ENCODE data around the gene SERTAD1. TPM values are rescaled to one million over a fixed set of nuclear protein-coding genes. Genes with fewer than 3 reads are reported as not detected.
A peak's percentile ranks its signal among the peaks of the same experiment; 100 is the strongest.

Gene SERTAD1
- total RNA-seq, 1 experiment from 2014 or later: 8.6 TPM

- Mint-ChIP-seq H3K9me3 (ENCODE audit: unreplicated experiment) (no peaks in the 10 kb centered on the region), H3K36me3 (ENCODE audit: insufficient read depth, unreplicated experiment) (no peaks in the 10 kb centered on the region), H3K27me3 (ENCODE audit: insufficient read depth, unreplicated experiment) (no peaks in the 10 kb centered on the region), H3K27ac (ENCODE audit: unreplicated experiment) (peak overlapping the region; percentile 20), H3K4me3 (ENCODE audit: unreplicated experiment) (no peak overlapping the region), H3K4me1 (ENCODE audit: low read depth, unreplicated experiment) (peaks cover 8% of the 10 kb centered on the region)
- Histone ChIP-seq H3K36me3 (ENCODE audit: control insufficient read depth, insufficient read depth, low read length) (no peaks in the 10 kb centered on the region), H3K27me3 (replicated peaks; ENCODE audit: control insufficient read depth, insufficient read depth, low read length) (no peaks in the 10 kb centered on the region), H3K4me3 (ENCODE audit: low read depth, low read length) (no peak overlapping the region), H3K4me1 (peaks cover 10% of the 10 kb centered on the region), H3K9me3 (no peaks in the 10 kb centered on the region)
- POLR2A ChIA-PET: no interaction called here
- CTCF ChIA-PET: no interaction called here
- DNase-seq: peak; percentile 65 to 69
- TF ChIP-seq CTCF (IDR thresholded peaks at IDR 0.05; ENCODE audit: insufficient read depth in 1 of 2, low read depth in 1 of 2, low read length in 1 of 2, severe bottlenecking in 1 of 2, unreplicated experiment in 1 of 2): peak; percentile 52 to 65
- no TSS peak for BruUV-seq (replicated peaks)
- intact Hi-C loops (cut with micrococcal nuclease; ENCODE audit: unreplicated experiment): no loop called here
These were observed 32.8 kb downstream of the SERTAD1 start for GRCh38 chr19:40392894-40393517.

- Mint-ChIP-seq H3K27me3 (ENCODE audit: insufficient read depth, unreplicated experiment) (no peaks in the 10 kb centered on the region), H3K4me3 (ENCODE audit: unreplicated experiment) (no peak overlapping the region), H3K36me3 (ENCODE audit: insufficient read depth, unreplicated experiment) (no peaks in the 10 kb centered on the region), H3K4me1 (ENCODE audit: low read depth, unreplicated experiment) (peaks cover 8% of the 10 kb centered on the region), H3K9me3 (ENCODE audit: unreplicated experiment) (no peaks in the 10 kb centered on the region), H3K27ac (ENCODE audit: unreplicated experiment) (no peak overlapping the region)
- DNase-seq: no peak
- Histone ChIP-seq H3K4me1 (peaks cover 10% of the 10 kb centered on the region), H3K9me3 (no peaks in the 10 kb centered on the region), H3K36me3 (ENCODE audit: control insufficient read depth, insufficient read depth, low read length) (no peaks in the 10 kb centered on the region), H3K4me3 (ENCODE audit: low read depth, low read length) (no peak overlapping the region), H3K27me3 (replicated peaks; ENCODE audit: control insufficient read depth, insufficient read depth, low read length) (no peaks in the 10 kb centered on the region)
- no peak for TF ChIP-seq CTCF (IDR thresholded peaks at IDR 0.05; ENCODE audit: insufficient read depth in 1 of 2, low read depth in 1 of 2, low read length in 1 of 2, severe bottlenecking in 1 of 2, unreplicated experiment in 1 of 2)
- ChIA-PET POLR2A (no interaction called here), CTCF (no interaction called here)
- intact Hi-C loops (cut with micrococcal nuclease; ENCODE audit: unreplicated experiment): no loop called here
- BruUV-seq (replicated peaks): no TSS peak
These were observed 33.7 kb downstream of the SERTAD1 start for GRCh38 chr19:40392123-40392522.

- H3K27me3 Mint-ChIP-seq (ENCODE audit: insufficient read depth, unreplicated experiment): no peaks in the 10 kb centered on the region
- Histone ChIP-seq H3K36me3 (ENCODE audit: control insufficient read depth, insufficient read depth, low read length) (no peaks in the 10 kb centered on the region), H3K9me3 (no peaks in the 10 kb centered on the region), H3K4me1 (peaks cover 10% of the 10 kb centered on the region), H3K4me3 (ENCODE audit: low read depth, low read length) (no peak within 1 kb of the TSS), H3K27me3 (replicated peaks; ENCODE audit: control insufficient read depth, insufficient read depth, low read length) (no peaks in the 10 kb centered on the region)
- no peak for DNase-seq
- TF ChIP-seq CTCF (IDR thresholded peaks at IDR 0.05; ENCODE audit: insufficient read depth in 1 of 2, low read depth in 1 of 2, low read length in 1 of 2, severe bottlenecking in 1 of 2, unreplicated experiment in 1 of 2): no peak
- no peaks in the 10 kb centered on the region for H3K9me3 Mint-ChIP-seq (ENCODE audit: unreplicated experiment)
- CTCF ChIA-PET: no interaction called here
- H3K4me1 Mint-ChIP-seq (ENCODE audit: low read depth, unreplicated experiment): peaks cover 10% of the 10 kb centered on the region
- POLR2A ChIA-PET: no interaction called here
- H3K36me3 Mint-ChIP-seq (ENCODE audit: insufficient read depth, unreplicated experiment): no peaks in the 10 kb centered on the region
- no peak within 1 kb of the TSS for H3K27ac Mint-ChIP-seq (ENCODE audit: unreplicated experiment)
- no TSS peak for BruUV-seq (replicated peaks)
- no peak within 1 kb of the TSS for H3K4me3 Mint-ChIP-seq (ENCODE audit: unreplicated experiment)
- intact Hi-C loops (cut with micrococcal nuclease; ENCODE audit: unreplicated experiment): no loop called here
These were observed 35.6 kb downstream of the SERTAD1 start, which contains the start of gene HIPK4 for GRCh38 chr19:40390084-40390742. Gene HIPK4, minus strand, starts transcription at chr19:40390181. Its CDS starts 279 bp downstream, at chr19:40389902.

All from Caco-2 (cell line).